Glutamatergic neuron (in vitro differentiated cells): ENCODE results near the gene COX18. TPM values are rescaled to one million over a fixed set of nuclear protein-coding genes. Genes with fewer than 3 reads are reported as not detected.

Experiments used
- DNase-seq: peaks from one replicate; pipeline ENCODE4 v3.0.0; 2022
- H3K27ac Mint-ChIP-seq: one replicate; pipeline ENCODE4 v1.8.0; 2020; ENCODE audit warnings: mild to moderate bottlenecking, mixed read lengths, inconsistent platforms; ENCODE audit not compliant: unreplicated experiment
- H3K27me3 Mint-ChIP-seq: one replicate; pipeline ENCODE4 v1.8.0; 2020; ENCODE audit warnings: mild to moderate bottlenecking, moderate library complexity, mixed read lengths, inconsistent platforms; ENCODE audit not compliant: unreplicated experiment
- H3K36me3 Mint-ChIP-seq: one replicate; pipeline ENCODE4 v1.8.0; 2020; ENCODE audit warnings: mild to moderate bottlenecking, mixed read lengths, inconsistent platforms; ENCODE audit not compliant: unreplicated experiment
- H3K4me1 Mint-ChIP-seq: one replicate; pipeline ENCODE4 v1.8.0; 2020; ENCODE audit warnings: mild to moderate bottlenecking, low read depth, mixed read lengths, inconsistent platforms; ENCODE audit not compliant: unreplicated experiment
- H3K4me3 Mint-ChIP-seq: one replicate; pipeline ENCODE4 v1.8.0; 2020; ENCODE audit warnings: mild to moderate bottlenecking, mixed read lengths, inconsistent platforms; ENCODE audit not compliant: unreplicated experiment
- H3K9me3 Mint-ChIP-seq: one replicate; pipeline ENCODE4 v1.8.0; 2020; ENCODE audit warnings: mild to moderate bottlenecking, moderate library complexity, mixed read lengths, inconsistent platforms; ENCODE audit not compliant: unreplicated experiment
- CTCF ChIP-seq: fragments of 200-600 bp; sonication (generic); IDR thresholded peaks from one replicate; pipeline ENCODE4 v1.5.0; 2021; ENCODE audit not compliant: partially characterized antibody, unreplicated experiment
- total RNA-seq: library from RNA; stranded (reverse); fragmentation: NEBNext Ultra II Directional; extraction: Animal tissue kit (Norgen Biotek cat#: 25700); gene quantifications from one replicate; pipeline ENCODE4 v1.2.1, GENCODE V29; 2021; ENCODE audit not compliant: unreplicated experiment

COX18 gene
- total RNA-seq, 1 donor from 2014 or later = 20.2 TPM

GRCh38 chr4:73055241-73055897, 14.1 kb downstream of the COX18 start:
- Mint-ChIP-seq H3K4me3 (no peak overlapping the region), H3K9me3 (no peaks in the 10 kb centered on the region), H3K27ac (no peak overlapping the region)

GRCh38 chr4:73053974-73054480, 15.5 kb downstream of the COX18 start:
- Mint-ChIP-seq H3K27me3 (peaks cover 1% of the 10 kb centered on the region), H3K4me3 (no peak overlapping the region), H3K27ac (no peak overlapping the region), H3K4me1 (no peaks in the 10 kb centered on the region), H3K9me3 (no peaks in the 10 kb centered on the region), H3K36me3 (no peaks in the 10 kb centered on the region)
- TF ChIP-seq CTCF = no peak
- DNase-seq = no peak

More at GRCh38 chr4:73055241-73055897, 14.1 kb downstream of the COX18 start:
- peaks cover 1% of the 10 kb centered on the region for H3K27me3 Mint-ChIP-seq
- no peak for DNase-seq
- H3K4me1 Mint-ChIP-seq = no peaks in the 10 kb centered on the region
- no peaks in the 10 kb centered on the region for H3K36me3 Mint-ChIP-seq
- TF ChIP-seq CTCF = no peak

- DNase-seq = no peak
- Mint-ChIP-seq H3K4me3 (no peak overlapping the region), H3K27me3 (no peaks in the 10 kb centered on the region), H3K36me3 (no peaks in the 10 kb centered on the region), H3K4me1 (no peaks in the 10 kb centered on the region), H3K9me3 (no peaks in the 10 kb centered on the region), H3K27ac (no peak overlapping the region)
- no peak for TF ChIP-seq CTCF
These were observed 16.4 kb downstream of the COX18 start for GRCh38 chr4:73053076-73053475.

GRCh38 chr4:73051625-73052024, 17.9 kb downstream of the COX18 start:
- no peak for DNase-seq
- Mint-ChIP-seq H3K4me3 (peak overlapping the region; percentile 3), H3K4me1 (no peaks in the 10 kb centered on the region), H3K9me3 (no peaks in the 10 kb centered on the region), H3K27me3 (no peaks in the 10 kb centered on the region), H3K27ac (no peak overlapping the region), H3K36me3 (no peaks in the 10 kb centered on the region)
- TF ChIP-seq CTCF = no peak

- no peak for DNase-seq
- Mint-ChIP-seq H3K4me1 (no peaks in the 10 kb centered on the region), H3K27ac (no peak overlapping the region), H3K4me3 (no peak overlapping the region), H3K36me3 (no peaks in the 10 kb centered on the region), H3K27me3 (no peaks in the 10 kb centered on the region), H3K9me3 (no peaks in the 10 kb centered on the region)
- no peak for TF ChIP-seq CTCF
These were observed 23.6 kb downstream of the COX18 start for GRCh38 chr4:73045879-73046278.
